GM18520 (cell line): ENCODE data around the gene LBX2.

Experiments used
- ATAC-seq: cut with Tn5 transposase; IDR thresholded peaks from one replicate; pipeline ENCODE4 v1.9.1; 2021; ENCODE audit not compliant: unreplicated experiment

Gene LBX2

GRCh38 chr2:74505448-74506246, 6.2 kb upstream of the LBX2 start:
- no peak for ATAC-seq

DNA sequence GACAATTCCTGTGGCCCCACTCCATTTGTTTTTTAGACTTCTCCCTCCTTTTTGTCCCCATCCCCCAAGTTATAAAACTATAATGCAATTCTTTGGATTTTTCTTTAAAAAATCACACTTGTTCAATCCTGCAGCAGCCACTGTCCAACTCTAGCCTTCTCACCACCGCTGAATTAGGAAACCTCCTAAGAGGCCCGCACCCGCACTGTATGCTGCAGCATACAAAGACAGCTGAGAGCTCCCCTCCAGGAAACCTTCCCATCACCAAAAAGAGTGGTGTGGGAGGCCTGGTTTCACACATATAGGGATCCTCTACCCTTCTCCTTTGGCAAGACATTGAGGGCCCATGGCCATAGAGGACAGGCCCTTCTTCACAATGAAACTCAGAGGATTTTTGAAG, 5.2 kb upstream of the LBX2 start:
- no peak for ATAC-seq

DNA sequence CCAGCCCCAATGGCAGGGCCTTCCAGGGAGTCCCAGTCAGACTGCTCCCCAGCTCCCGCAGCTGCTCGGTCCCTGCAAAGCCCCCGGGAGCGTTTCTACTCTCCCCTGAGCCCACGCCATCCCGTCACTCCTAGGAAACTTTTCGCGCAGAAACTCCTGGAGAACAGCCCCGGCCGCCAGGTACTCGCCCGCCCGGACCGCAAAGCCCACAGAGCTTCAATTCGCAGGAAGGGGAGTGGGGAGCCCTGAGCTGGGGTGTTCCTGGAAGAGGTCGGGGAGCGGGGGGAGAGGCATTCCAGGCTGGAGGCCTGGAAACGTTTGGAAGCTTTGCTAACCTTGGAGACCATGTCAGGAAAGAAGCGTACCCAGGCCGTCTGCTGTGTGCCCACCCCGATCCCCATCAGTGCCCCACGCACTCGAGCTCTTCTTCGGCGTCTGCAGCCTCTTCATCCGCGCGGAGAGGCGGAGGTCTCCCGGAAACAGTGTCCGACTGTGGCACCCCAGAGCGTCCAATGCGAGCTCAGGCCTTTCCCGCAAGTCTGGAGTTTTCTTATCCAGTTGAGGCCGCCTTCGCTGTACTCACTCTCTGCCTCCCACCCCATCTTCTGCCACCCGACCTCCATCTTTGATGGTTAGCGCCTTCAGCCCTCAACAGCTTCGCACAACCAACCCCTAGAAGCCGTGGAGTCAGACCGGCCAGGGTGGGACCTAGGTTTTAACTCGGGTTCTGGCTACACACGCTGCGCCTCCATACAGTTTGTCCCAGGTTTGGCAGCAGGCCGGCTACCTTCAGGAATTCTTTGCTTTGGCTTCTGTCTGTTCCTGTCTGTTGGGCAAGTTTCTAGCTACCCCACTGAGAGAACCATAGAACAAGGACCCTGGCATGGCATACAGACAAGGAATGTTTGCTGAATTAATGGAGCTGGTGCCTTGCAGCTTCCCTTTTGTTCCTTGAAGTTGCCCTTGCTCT, 4.4 kb upstream of the LBX2 start:
- ATAC-seq = no peak

DNA sequence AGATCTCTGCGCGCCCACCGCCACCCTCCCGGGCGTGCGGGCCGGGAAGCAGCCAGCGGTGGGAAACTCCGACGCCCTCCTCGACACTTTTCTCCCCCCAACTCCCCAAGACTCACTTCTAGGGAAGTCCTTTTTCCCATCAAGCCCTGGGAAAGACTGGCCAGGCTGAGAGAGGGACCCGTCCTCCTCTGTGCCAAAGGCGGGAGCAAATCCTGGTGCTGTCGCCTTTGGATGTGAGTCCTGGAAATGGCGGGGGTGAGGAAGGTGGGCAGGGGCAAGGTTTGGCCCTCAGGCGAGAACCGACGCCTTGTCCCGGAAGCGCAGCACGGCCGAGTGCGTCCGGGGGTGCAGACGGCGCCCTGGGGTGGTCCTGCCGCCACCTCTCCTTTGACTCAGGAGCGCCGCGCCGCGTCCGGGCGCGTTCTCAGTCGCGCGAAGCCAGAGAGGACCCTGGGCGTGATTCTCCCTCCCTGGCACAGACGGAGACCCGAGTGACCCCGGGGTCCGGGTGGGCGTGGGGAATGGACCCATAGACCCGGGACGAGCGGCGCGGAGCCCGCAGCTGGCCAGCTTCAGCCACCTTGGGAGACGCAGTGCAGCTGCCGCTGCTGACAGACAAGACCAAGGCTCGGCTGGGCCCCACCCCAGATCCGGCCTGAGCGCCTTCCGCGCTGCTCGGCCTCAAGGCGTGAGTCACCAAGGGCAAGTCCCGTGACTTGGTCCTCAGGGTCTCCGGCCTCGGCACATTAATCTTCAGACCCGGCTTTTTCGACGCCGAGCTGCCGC, 3.5 kb upstream of the LBX2 start:
- peak; percentile 37 for ATAC-seq

- no peak for ATAC-seq
Observed at GRCh38 chr2:74502147-74502719, 2.8 kb upstream of the LBX2 start.

- ATAC-seq = no peak
Observed at GRCh38 chr2:74501335-74502071, 2.1 kb upstream of the LBX2 start.

DNA sequence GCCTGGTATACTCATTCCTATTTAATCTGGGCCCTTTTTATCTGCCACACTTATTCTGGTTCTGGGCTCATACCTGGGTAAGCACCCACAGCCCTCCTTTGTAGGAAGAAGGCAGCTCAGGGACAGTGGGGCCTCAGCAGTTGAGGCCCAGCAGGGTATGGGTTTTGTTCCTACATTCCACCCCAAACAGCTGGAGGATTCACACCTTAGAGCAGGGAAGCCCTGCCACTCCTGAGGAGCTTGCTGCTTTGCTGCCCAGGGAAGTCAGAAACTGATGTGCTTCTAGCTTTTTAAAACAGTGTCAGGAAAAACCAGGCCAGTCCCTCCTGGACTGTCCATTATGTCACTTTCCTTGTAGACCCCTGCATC, 1.2 kb upstream of the LBX2 start:
- no peak for ATAC-seq

DNA sequence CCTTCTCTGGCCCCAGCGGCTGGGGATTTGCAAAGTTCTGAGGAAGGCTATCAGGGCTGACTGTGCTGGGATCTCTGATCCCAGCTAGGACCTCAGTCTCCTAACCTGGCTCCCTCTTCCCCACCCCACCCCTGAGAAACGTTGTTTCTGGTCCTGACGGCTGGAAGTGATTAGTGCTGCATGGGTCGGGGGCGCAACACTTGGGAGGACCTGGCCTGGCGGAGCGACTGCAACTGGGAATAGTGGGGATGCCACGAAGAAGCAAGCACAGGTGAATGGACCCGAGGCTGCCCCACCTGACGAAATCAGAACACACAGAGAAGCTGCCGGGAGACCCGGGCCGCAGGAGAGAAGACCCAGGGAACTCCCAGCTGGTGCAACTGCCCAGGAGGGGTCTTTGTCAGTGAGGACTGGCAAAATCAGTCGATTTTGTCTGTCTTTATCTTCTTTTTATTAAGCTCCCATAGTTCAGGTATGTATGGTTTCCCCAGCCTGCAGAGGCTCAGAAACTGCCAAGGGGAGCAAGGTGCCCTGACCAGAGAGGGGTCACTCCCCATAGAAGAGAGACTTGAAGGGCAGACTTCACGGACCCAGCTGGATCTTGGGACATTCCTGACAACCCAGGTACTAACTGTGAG, 656 bp upstream of the LBX2 start:
- ATAC-seq = no peak

GRCh38 chr2:74498500-74499266, 720 bp downstream of the LBX2 start:
- ATAC-seq = no peak

DNA sequence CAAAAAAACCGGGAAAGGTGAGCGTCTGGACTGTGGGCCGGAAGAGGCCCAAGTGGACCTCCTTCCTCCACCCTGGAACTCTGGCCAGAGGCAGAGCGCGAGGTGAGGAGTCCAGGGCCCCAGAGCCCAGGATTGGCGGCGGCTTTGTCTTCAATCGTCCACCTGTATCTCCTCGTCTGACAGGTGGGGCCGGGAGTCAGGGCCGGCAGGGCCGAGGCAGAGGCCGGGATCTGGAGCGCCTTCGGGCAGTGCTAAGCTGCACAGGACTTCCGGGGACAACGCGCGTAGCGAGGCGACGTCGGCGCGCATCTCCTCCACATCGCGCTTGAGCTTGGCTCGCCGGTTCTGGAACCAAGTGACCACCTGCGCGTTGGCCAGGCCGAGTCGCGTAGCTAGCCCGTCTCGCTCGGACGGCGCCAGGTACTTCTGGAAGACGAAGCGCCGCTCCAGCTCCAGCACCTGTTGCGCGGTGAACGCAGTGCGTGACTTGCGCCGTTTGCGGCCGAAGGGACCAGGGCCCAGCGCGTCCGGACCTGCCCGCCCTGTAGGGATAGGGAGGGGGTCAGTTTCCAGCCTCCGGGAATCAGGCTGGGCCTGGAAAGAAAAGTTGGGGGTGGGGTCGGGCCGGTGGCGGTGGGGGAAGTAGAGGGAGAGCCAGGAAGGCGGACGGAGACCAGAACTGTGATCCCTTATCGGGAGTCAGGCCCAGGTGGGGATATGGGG, 1.5 kb downstream of the LBX2 start:
- ATAC-seq = no peak

GRCh38 chr2:74496997-74497776, 2.2 kb downstream of the LBX2 start:
- no peak for ATAC-seq

DNA sequence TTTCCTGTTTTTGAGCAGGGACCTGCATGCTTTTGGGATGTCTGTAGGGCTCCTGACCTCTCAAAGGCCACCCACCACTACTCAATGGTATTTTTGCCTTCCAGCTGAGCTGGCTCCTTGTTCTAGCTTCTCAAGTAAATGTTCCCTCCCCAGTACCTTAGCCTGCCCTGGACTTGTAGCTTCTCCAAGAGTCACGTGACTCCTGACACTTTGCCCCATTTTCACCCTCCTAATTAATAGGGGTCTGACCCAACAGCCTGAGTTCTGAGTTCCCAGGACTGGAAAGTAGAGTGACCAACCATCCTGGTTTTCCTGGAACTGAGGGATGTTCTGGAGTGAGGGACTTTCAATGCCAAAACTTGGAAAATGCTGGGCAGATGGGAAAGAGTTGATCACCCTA, 4.0 kb downstream of the LBX2 start:
- ATAC-seq = no peak

DNA sequence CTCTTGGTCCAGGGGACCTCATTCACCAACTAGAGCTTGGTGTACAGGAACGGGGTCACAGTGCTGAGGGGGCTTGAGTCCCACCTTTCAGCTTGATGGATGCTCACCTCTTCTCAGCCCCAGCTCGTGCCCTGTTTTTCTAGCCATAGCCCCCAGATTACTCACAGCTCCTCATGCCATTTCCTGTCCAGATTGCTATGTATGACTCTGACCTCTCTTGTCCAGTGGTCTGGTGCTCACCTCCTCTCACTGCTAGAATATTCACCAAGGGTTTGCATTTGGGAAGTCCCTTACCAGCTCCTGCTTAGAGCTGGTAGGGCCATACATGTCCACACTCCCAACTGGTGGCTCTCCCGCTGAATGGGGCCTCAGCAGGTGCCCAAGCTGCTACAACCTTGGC, 5.9 kb downstream of the LBX2 start:
- ATAC-seq = no peak

GRCh38 chr2:74491648-74492544, 7.5 kb downstream of the LBX2 start:
- ATAC-seq = no peak

GRCh38 chr2:74489906-74490305, 9.5 kb downstream of the LBX2 start:
- ATAC-seq = no peak

DNA sequence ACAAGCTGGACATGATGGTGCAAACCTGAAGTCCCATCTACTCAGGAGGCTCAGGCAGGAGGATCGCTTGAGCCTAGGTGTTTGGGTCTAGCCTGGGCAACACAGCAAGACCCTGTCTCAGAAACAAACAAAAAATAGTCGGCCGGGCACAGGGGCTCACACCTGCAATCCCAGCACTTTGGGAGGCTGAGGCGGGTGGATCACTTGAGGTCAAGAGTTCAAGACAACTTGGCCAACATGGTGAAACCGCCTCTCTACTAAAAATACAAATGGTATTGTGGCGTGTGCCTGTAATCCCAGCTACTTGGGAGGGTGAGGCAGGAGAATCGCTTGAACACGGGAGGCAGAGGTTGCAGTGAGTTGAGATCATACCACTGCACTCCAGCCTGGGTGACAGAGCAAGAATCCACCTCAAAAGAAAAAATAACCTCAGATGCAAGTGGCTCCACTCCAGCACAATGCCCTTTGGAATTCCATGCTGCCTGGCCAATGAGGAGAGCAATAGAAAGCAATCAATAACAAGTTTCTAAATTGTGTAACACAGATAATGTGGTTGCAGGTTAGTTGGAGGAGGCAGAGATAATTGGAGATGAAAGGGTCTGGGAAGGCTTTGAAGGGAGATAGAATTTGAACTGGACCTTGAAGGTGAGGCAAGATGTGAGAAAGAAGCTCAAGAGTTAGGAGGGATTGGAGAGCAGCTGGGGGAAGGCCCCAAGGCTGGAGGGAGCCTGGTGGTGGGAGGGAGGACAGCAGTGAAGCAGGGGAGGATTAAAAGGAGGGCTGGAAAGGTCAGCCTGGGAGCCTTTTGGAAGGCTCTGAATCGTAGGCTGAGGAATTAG, 10.5 kb downstream of the LBX2 start:
- ATAC-seq = no peak
